ENCODE data around the gene BNIP5.

Gene BNIP5

DNA sequence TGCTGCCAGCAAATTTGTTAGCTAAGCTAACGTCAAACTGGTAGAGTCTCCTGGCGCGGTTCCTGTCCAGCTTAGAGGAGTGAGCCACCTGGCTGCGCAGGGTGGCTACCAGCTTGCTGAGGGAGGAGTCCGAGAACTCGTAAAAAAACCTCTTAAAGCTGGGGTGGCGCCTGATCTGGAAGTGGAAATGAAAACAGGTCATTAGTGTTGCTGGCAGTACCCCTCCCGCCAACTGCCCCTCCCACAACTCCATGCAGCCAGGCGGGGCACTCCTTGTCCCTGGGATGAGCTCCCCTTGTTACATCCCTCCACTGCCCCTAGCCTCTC lies 17.3 kb downstream of the BNIP5 start (continued):
- TF ChIP-seq ZNF19 (tag by site-specific recombination; IDR thresholded peaks at IDR 0.05; ENCODE audit: low read depth) (no peak), KLF8 (tag by site-specific recombination; IDR thresholded peaks at IDR 0.05) (no peak), ZBTB7A (tag by site-specific recombination; IDR thresholded peaks at IDR 0.05; ENCODE audit: low read depth) (no peak), ZNF223 (tag by site-specific recombination; IDR thresholded peaks at IDR 0.05) (no peak), GLI2 (tag by site-specific recombination; IDR thresholded peaks at IDR 0.05; ENCODE audit: borderline replicate concordance, low read depth) (no peak), ZNF692 (tag by site-specific recombination; IDR thresholded peaks at IDR 0.05) (peak; percentile 46; the same call in 1 of the 2 replicates), ZNF394 (tag by site-specific recombination; IDR thresholded peaks at IDR 0.05; ENCODE audit: borderline replicate concordance) (no peak), ZNF513 (tag by site-specific recombination; IDR thresholded peaks at IDR 0.05) (no peak), ZNF555 (tag by site-specific recombination; conservative IDR thresholded peaks at IDR 0.05) (no peak), ZNF266 (tag by site-specific recombination; IDR thresholded peaks at IDR 0.05; ENCODE audit: low read depth) (no peak), ZIC2 (tag by site-specific recombination; IDR thresholded peaks at IDR 0.05) (peak; percentile 53), ZNF561 (tag by site-specific recombination; IDR thresholded peaks at IDR 0.05; ENCODE audit: borderline replicate concordance) (peak; percentile 94; the same call in 1 of the 2 replicates), ELK4 (IDR thresholded peaks at IDR 0.05; ENCODE audit: borderline replicate concordance, low read depth, low read length) (no peak), GLIS1 (tag by site-specific recombination; IDR thresholded peaks at IDR 0.05) (peak; percentile 71), ZNF544 (tag by site-specific recombination; IDR thresholded peaks at IDR 0.05) (no peak), ZNF626 (tag by site-specific recombination; IDR thresholded peaks at IDR 0.05) (no peak), ZNF133 (tag by site-specific recombination; IDR thresholded peaks at IDR 0.05) (no peak), ZNF48 (tag by site-specific recombination; IDR thresholded peaks at IDR 0.05) (no peak), ZNF623 (tag by site-specific recombination; IDR thresholded peaks at IDR 0.05) (no peak), HOXD13 (CRISPR knock-in tag; IDR thresholded peaks at IDR 0.05; ENCODE audit: borderline replicate concordance) (no peak), ZNF677 (tag by site-specific recombination; IDR thresholded peaks at IDR 0.05) (no peak), ZNF155 (tag by site-specific recombination; IDR thresholded peaks at IDR 0.05) (no peak), ZNF585B (tag by site-specific recombination; IDR thresholded peaks at IDR 0.05) (no peak), ZNF10 (tag by site-specific recombination; IDR thresholded peaks at IDR 0.05) (no peak), ZNF747 (tag by site-specific recombination; IDR thresholded peaks at IDR 0.05) (no peak), ZNF433 (tag by site-specific recombination; IDR thresholded peaks at IDR 0.05; ENCODE audit: low read depth) (no peak), ZNF248 (tag by site-specific recombination; IDR thresholded peaks at IDR 0.05) (no peak), ZSCAN23 (tag by site-specific recombination; IDR thresholded peaks at IDR 0.05) (no peak), ZNF366 (tag by site-specific recombination; conservative IDR thresholded peaks at IDR 0.05) (peak; percentile 59; the same call in 1 of the 2 replicates), RBAK (tag by site-specific recombination; IDR thresholded peaks at IDR 0.05) (no peak)
- TF ChIP-seq, protein P1, sequence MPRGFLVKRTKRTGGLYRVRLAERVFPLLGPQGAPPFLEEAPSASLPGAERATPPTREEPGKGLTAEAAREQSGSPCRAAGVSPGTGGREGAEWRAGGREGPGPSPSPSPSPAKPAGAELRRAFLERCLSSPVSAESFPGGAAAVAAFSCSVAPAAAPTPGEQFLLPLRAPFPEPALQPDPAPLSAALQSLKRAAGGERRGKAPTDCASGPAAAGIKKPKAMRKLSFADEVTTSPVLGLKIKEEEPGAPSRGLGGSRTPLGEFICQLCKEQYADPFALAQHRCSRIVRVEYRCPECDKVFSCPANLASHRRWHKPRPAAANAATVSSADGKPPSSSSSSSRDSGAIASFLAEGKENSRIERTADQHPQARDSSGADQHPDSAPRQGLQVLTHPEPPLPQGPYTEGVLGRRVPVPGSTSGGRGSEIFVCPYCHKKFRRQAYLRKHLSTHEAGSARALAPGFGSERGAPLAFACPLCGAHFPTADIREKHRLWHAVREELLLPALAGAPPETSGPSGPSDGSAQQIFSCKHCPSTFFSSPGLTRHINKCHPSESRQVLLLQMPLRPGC (tag by site-specific recombination; IDR thresholded peaks at IDR 0.05) = no peak
- TF ChIP-seq, protein P2, sequence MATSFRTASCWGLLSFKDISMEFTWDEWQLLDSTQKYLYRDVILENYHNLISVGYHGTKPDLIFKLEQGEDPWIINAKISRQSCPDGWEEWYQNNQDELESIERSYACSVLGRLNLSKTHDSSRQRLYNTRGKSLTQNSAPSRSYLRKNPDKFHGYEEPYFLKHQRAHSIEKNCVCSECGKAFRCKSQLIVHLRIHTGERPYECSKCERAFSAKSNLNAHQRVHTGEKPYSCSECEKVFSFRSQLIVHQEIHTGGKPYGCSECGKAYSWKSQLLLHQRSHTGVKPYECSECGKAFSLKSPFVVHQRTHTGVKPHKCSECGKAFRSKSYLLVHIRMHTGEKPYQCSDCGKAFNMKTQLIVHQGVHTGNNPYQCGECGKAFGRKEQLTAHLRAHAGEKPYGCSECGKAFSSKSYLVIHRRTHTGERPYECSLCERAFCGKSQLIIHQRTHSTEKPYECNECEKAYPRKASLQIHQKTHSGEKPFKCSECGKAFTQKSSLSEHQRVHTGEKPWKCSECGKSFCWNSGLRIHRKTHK (tag by site-specific recombination; IDR thresholded peaks at IDR 0.05) = no peak
- TF ChIP-seq, protein P3, sequence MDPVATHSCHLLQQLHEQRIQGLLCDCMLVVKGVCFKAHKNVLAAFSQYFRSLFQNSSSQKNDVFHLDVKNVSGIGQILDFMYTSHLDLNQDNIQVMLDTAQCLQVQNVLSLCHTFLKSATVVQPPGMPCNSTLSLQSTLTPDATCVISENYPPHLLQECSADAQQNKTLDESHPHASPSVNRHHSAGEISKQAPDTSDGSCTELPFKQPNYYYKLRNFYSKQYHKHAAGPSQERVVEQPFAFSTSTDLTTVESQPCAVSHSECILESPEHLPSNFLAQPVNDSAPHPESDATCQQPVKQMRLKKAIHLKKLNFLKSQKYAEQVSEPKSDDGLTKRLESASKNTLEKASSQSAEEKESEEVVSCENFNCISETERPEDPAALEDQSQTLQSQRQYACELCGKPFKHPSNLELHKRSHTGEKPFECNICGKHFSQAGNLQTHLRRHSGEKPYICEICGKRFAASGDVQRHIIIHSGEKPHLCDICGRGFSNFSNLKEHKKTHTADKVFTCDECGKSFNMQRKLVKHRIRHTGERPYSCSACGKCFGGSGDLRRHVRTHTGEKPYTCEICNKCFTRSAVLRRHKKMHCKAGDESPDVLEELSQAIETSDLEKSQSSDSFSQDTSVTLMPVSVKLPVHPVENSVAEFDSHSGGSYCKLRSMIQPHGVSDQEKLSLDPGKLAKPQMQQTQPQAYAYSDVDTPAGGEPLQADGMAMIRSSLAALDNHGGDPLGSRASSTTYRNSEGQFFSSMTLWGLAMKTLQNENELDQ (tag by site-specific recombination; IDR thresholded peaks at IDR 0.05; ENCODE audit: low read depth) = no peak
